OCI-LY7 (cell line): Measurements from ENCODE around the gene SPAG6. TPM values are rescaled to one million over a fixed set of nuclear protein-coding genes. Genes with fewer than 3 reads are reported as not detected.

Experiments used
- BruUV-seq: library from RNA; stranded (reverse); fragments of 400-500 nt; replicated peaks from 2 replicates; lab custom pipeline; 2021; lab: Mats Ljungman, UMichigan
- CTCF ChIA-PET: fragments of 300-600 bp; sonication (Branson Sonifier 250); formaldehyde crosslinking; loops from one replicate; lab custom pipeline; 2022; ENCODE audit warnings: antibody characterized with exemption; ENCODE audit not compliant: unreplicated experiment; lab: Charles Lee
- POLR2A ChIA-PET: fragments of 300-600 bp; sonication (Branson Sonifier 250); formaldehyde crosslinking; loops from one replicate; lab custom pipeline; 2022; ENCODE audit warnings: antibody characterized with exemption; lab: Charles Lee
- DNase-seq: peaks from one replicate; pipeline ENCODE4 v3.0.0-alpha.2; 2015; ENCODE audit warnings: low spot score
- H2AFZ ChIP-seq: fragments of 200-600 bp; sonication (generic), shearing (Covaris generic); 2 replicates; pipeline ENCODE4 v1.6.1; 2014; ENCODE audit warnings: mild to moderate bottlenecking, antibody characterized with exemption, low read length, moderate library complexity
- H3K27ac ChIP-seq: fragments of 200-600 bp; sonication (generic); 2 replicates; pipeline ENCODE4 v1.5.1; 2014; ENCODE audit warnings: mixed run types, low read depth, mild to moderate bottlenecking, moderate library complexity, low read length, inconsistent platforms; ENCODE audit not compliant: poor library complexity, severe bottlenecking
- H3K36me3 ChIP-seq: fragments of 200-600 bp; sonication (generic); 2 replicates; pipeline ENCODE4 v1.6.1; 2014; ENCODE audit warnings: mild to moderate bottlenecking, antibody characterized with exemption, low read length, moderate library complexity, mixed read lengths; ENCODE audit not compliant: insufficient read depth
- H3K4me1 ChIP-seq: fragments of 200-600 bp; sonication (generic); 2 replicates; pipeline ENCODE4 v1.5.1; 2014; ENCODE audit warnings: mild to moderate bottlenecking, low read length; ENCODE audit not compliant: insufficient read depth, poor library complexity, severe bottlenecking
- H3K4me2 ChIP-seq: fragments of 200-600 bp; sonication (generic); 2 replicates; pipeline ENCODE4 v1.6.1; 2014; ENCODE audit warnings: mild to moderate bottlenecking, low read length
- H3K4me3 ChIP-seq: fragments of 200-600 bp; sonication (generic); 2 replicates; pipeline ENCODE4 v1.5.1; 2014; ENCODE audit warnings: mild to moderate bottlenecking, low read depth, low read length; ENCODE audit not compliant: poor library complexity, severe bottlenecking
- H3K79me2 ChIP-seq: fragments of 200-600 bp; sonication (generic); 2 replicates; pipeline ENCODE4 v1.6.1; 2016; ENCODE audit warnings: low read depth, mild to moderate bottlenecking, low read length, moderate library complexity, mixed read lengths; ENCODE audit not compliant: insufficient read depth
- H3K9me2 ChIP-seq: fragments of 200-600 bp; sonication (generic); 2 replicates; pipeline ENCODE4 v1.6.1; 2016; ENCODE audit warnings: mild to moderate bottlenecking, low read length, mixed read lengths; ENCODE audit not compliant: insufficient read depth
- H3K9me3 ChIP-seq: fragments of 200-600 bp; sonication (generic); 2 replicates; pipeline ENCODE4 v1.6.1; 2014; ENCODE audit warnings: mild to moderate bottlenecking, mixed run types, low read length, mixed read lengths
- H4K20me1 ChIP-seq: fragments of 200-600 bp; sonication (generic); 2 replicates; pipeline ENCODE4 v1.6.1; 2014; ENCODE audit warnings: mild to moderate bottlenecking, antibody characterized with exemption, low read length, moderate library complexity, mixed read lengths; ENCODE audit not compliant: insufficient read depth
- EZH2phosphoT487 ChIP-seq: fragments of 200-600 bp; sonication (generic); IDR thresholded peaks from 2 replicates; pipeline ENCODE4 v1.6.1; 2018; ENCODE audit warnings: low read depth, borderline replicate concordance, mild to moderate bottlenecking, mixed run types, antibody characterized with exemption, low read length, moderate library complexity, mixed read lengths
- intact Hi-C: fragments of 100-400 bp; cut with micrococcal nuclease; formaldehyde crosslinking; loops from one replicate; pipeline ENCODE4 v1.10.0; 2022; ENCODE audit not compliant: unreplicated experiment
- small RNA-seq: library from RNA; depleted of rRNA; stranded (forward); fragments of <200 nt; gene quantifications from one replicate; pipeline ENCODE3, GENCODE V24; 2014
- total RNA-seq, 2 experiments: library from RNA; depleted of rRNA in 1 of 2; stranded (reverse); fragments of >200 nt in 1 of 2; shearing (Covaris generic) in 1 of 2; gene quantifications; 2 replicates each; pipeline ENCODE4 v1.2.3, GENCODE V29; 2014 to 2022
- TF ChIP-seq, protein P1 (sequence below): fragments of 200-600 bp; sonication (generic); conservative IDR thresholded peaks from 2 replicates; pipeline ENCODE4 v1.5.1; 2014; ENCODE audit warnings: mild to moderate bottlenecking, antibody characterized with exemption, low read length, moderate library complexity, mixed read lengths

The SPAG6 gene
- total RNA-seq, 2 experiments from 2014 or later, result not detected

DNA sequence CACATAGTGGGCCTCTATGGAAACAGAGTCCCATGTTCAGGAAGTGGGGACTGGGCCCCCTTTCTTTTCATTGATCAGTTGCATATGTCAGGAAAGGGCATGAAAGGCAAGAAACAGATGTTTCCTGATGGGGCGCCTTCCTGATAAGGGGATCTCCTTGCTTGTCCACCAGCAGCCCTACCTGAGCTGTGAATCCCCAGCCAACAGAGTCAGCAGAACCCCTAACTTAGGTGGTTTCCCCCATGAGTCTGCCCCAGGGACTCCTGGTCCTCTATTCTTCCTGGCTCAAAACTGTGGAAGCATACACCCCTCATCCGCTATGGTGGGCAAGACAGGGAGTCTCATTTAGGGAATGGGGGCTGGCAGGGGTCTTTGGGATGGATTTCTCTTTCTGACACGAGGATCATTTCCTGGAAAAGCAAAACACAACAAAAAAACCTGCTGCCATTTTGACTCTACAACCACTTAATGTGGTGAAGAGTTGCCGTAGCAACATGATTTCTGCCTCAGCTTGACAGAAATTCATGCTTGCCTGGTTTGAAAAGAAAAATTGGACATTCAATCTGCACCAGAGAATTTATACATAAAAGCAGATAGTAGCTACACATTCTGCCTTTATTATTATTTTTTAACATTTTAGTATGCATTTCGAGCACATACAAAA is 119.8 kb downstream of the SPAG6 start:
- BruUV-seq, result no TSS peak
- DNase-seq, result no peak
- ChIA-PET CTCF (no interaction called here), POLR2A (no interaction called here)
- no peak for TF ChIP-seq EZH2phosphoT487
- TF ChIP-seq, protein P1, sequence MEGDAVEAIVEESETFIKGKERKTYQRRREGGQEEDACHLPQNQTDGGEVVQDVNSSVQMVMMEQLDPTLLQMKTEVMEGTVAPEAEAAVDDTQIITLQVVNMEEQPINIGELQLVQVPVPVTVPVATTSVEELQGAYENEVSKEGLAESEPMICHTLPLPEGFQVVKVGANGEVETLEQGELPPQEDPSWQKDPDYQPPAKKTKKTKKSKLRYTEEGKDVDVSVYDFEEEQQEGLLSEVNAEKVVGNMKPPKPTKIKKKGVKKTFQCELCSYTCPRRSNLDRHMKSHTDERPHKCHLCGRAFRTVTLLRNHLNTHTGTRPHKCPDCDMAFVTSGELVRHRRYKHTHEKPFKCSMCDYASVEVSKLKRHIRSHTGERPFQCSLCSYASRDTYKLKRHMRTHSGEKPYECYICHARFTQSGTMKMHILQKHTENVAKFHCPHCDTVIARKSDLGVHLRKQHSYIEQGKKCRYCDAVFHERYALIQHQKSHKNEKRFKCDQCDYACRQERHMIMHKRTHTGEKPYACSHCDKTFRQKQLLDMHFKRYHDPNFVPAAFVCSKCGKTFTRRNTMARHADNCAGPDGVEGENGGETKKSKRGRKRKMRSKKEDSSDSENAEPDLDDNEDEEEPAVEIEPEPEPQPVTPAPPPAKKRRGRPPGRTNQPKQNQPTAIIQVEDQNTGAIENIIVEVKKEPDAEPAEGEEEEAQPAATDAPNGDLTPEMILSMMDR, result no peak
- Histone ChIP-seq H3K4me3 (no peak overlapping the region), H3K4me1 (no peaks in the 10 kb centered on the region), H2AFZ (no peak overlapping the region), H3K79me2 (no peaks in the 10 kb centered on the region), H3K36me3 (no peaks in the 10 kb centered on the region), H3K9me3 (no peaks in the 10 kb centered on the region), H3K9me2 (no peaks in the 10 kb centered on the region), H3K4me2 (no peak overlapping the region), H3K27ac (no peak overlapping the region), H4K20me1 (no peaks in the 10 kb centered on the region)
- intact Hi-C loops, result no loop called here

DNA sequence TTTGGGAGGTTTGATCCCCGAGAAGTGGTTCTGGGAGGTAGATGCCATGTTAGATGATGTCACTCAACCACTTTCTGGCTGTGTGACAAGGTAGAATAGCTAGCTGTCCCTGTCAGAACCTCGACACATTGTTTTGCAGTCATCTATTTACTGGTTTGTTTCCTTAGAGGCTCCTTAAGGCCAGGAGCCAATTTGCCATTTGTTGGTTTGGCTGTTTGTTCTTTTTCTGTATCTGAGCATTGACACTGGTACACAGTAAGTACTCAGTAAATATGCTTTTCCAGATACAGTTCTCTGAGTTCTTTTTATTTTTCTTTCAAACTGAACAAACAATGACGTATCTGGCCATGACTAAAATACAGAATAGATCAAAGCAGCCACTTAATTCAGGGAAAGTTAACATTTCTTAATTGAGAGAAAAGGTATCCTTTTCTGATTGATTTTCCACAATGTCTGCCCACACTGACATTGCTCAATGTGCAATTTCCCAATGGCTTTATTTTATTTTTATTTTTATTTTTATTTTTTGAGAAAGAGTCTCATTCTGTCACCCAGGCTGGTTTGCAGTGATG is 121.6 kb downstream of the SPAG6 start:
- no peak overlapping the region for H2AFZ ChIP-seq
- no TSS peak for BruUV-seq
- ChIA-PET POLR2A (no interaction called here), CTCF (no interaction called here)
- no peaks in the 10 kb centered on the region for H3K9me3 ChIP-seq
- no peaks in the 10 kb centered on the region for H4K20me1 ChIP-seq
- no peaks in the 10 kb centered on the region for H3K79me2 ChIP-seq
- no peak overlapping the region for H3K27ac ChIP-seq
- H3K9me2 ChIP-seq, result no peaks in the 10 kb centered on the region
- H3K4me3 ChIP-seq, result no peak overlapping the region
- H3K4me1 ChIP-seq, result no peaks in the 10 kb centered on the region
- TF ChIP-seq EZH2phosphoT487, result no peak
- TF ChIP-seq, protein P1, result no peak
- intact Hi-C loops, result no loop called here
- no peak for DNase-seq
- no peak overlapping the region for H3K4me2 ChIP-seq
- no peaks in the 10 kb centered on the region for H3K36me3 ChIP-seq

Small RNA genes within 50 kb of the gene (small RNA-seq; reads per million reads assigned to genes)
- gene AL158211.3, result not detected

Other genes starting within 250 kb of the SPAG6 start
- gene EBLN1, start 127.5 kb upstream of the SPAG6 start, total RNA-seq (2014; rRNA removed; shearing (Covaris generic)), result not detected in 2 replicates
- not detected in 2 replicates for gene EBLN1, start 127.5 kb upstream of the SPAG6 start, total RNA-seq (2022)
- 24.6 and 30.1 TPM in 2 replicates for gene COMMD3, start 29.1 kb upstream of the SPAG6 start, total RNA-seq (2014; rRNA removed; shearing (Covaris generic))
- 50.8 and 53.0 TPM in 2 replicates for gene COMMD3, start 29.1 kb upstream of the SPAG6 start, total RNA-seq (2022)
- gene BMI1, start 24.4 kb upstream of the SPAG6 start, total RNA-seq (2014; rRNA removed; shearing (Covaris generic)), result 5.7 and 7.4 TPM in 2 replicates
- 17.8 and 19.4 TPM in 2 replicates for gene BMI1, start 24.4 kb upstream of the SPAG6 start, total RNA-seq (2022)